ENCODE measurements around the gene LAMB4.

Gene LAMB4

DNA sequence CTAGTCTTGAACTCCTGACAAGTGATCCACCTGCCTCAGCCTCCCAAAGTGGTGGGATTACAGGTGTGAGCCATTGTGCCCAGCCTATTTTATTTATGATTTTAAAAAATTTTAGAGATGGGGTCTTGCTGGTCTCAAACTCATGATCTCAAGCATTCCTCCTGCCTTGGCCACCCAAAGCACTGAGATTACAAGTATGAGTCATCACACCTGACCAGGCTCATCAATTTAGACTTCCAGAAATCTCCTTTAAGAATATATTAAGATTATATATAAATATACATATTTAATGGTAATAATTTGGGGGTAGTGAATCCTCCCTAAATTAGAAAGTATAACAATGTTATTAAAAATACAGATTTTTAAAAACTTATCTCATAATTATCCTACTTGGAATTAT is 156.3 kb downstream of the LAMB4 start:
- no peak for DNase-seq (ENCODE audit: low read depth in 2 of 3, low spot score in 2 of 3)
